IPS-18a (cell line): ENCODE results near the gene DIS3L2.

Source experiments
- H3K27ac ChIP-seq: one replicate; pipeline ENCODE4 v1.5.1; 2013; ENCODE audit warnings: low read length
- H3K27me3 ChIP-seq: one replicate; pipeline ENCODE4 v1.6.1; 2013; ENCODE audit warnings: mild to moderate bottlenecking, low read length; ENCODE audit not compliant: control insufficient read depth, insufficient read depth
- H3K36me3 ChIP-seq: one replicate; pipeline ENCODE4 v1.6.1; 2013; ENCODE audit warnings: low read depth, low read length; ENCODE audit not compliant: control insufficient read depth
- H3K4me1 ChIP-seq: one replicate; pipeline ENCODE4 v1.6.1; 2013; ENCODE audit warnings: low read depth, low read length; ENCODE audit not compliant: control insufficient read depth
- H3K4me3 ChIP-seq: one replicate; pipeline ENCODE4 v1.5.1; 2013; ENCODE audit warnings: low read length
- H3K9ac ChIP-seq: one replicate; pipeline ENCODE4 v1.6.1; 2013; ENCODE audit warnings: mild to moderate bottlenecking, low read length, moderate library complexity
- H3K9me3 ChIP-seq: one replicate; pipeline ENCODE4 v1.6.1; 2013; ENCODE audit warnings: low read depth, low read length; ENCODE audit not compliant: control insufficient read depth

The DIS3L2 gene

DNA sequence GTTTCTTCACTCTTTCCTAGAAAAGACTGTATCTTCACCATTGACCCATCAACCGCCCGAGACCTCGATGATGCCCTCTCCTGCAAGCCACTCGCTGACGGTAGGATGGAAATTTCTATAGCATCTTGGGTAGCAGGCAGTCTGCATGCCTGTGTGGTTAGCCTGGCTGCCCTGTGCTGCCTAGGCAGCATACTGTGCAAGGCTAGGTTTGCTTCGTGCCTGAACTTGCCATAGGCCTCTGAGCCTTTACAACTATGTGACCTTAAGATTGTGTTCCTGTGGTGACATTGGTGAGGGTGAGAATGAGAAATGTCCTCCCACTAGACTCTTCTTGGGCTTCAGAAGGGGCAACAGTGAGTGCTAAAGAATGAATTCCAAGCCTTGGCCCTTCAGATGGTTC is 248.8 kb downstream of the DIS3L2 start:
- no peaks in the 10 kb centered on the region for H3K4me1 ChIP-seq
- no peak overlapping the region for H3K4me3 ChIP-seq
- no peaks in the 10 kb centered on the region for H3K27me3 ChIP-seq
- no peak overlapping the region for H3K9ac ChIP-seq
- H3K9me3 ChIP-seq, result no peaks in the 10 kb centered on the region
- no peaks in the 10 kb centered on the region for H3K36me3 ChIP-seq
- no peak overlapping the region for H3K27ac ChIP-seq

GRCh38 chr2:232211743-232212686 is 250.5 kb downstream of the DIS3L2 start:
- no peak overlapping the region for H3K9ac ChIP-seq
- no peak overlapping the region for H3K27ac ChIP-seq
- no peak overlapping the region for H3K4me3 ChIP-seq

GRCh38 chr2:232213176-232213575 is 251.7 kb downstream of the DIS3L2 start:
- Histone ChIP-seq H3K4me3 (no peak overlapping the region), H3K27me3 (no peaks in the 10 kb centered on the region), H3K27ac (no peak overlapping the region), H3K9me3 (no peaks in the 10 kb centered on the region), H3K36me3 (no peaks in the 10 kb centered on the region), H3K4me1 (no peaks in the 10 kb centered on the region), H3K9ac (no peak overlapping the region)

More at GRCh38 chr2:232211743-232212686, 250.5 kb downstream of the DIS3L2 start:
- Histone ChIP-seq H3K9me3 (no peaks in the 10 kb centered on the region), H3K27me3 (no peaks in the 10 kb centered on the region), H3K36me3 (no peaks in the 10 kb centered on the region), H3K4me1 (no peaks in the 10 kb centered on the region)

GRCh38 chr2:232214053-232214452 is 252.5 kb downstream of the DIS3L2 start:
- H3K4me3 ChIP-seq, result no peak overlapping the region
- H3K9me3 ChIP-seq, result no peaks in the 10 kb centered on the region
- no peaks in the 10 kb centered on the region for H3K27me3 ChIP-seq
- no peaks in the 10 kb centered on the region for H3K36me3 ChIP-seq
- H3K27ac ChIP-seq, result no peak overlapping the region
- H3K9ac ChIP-seq, result no peak overlapping the region
- no peaks in the 10 kb centered on the region for H3K4me1 ChIP-seq

DNA sequence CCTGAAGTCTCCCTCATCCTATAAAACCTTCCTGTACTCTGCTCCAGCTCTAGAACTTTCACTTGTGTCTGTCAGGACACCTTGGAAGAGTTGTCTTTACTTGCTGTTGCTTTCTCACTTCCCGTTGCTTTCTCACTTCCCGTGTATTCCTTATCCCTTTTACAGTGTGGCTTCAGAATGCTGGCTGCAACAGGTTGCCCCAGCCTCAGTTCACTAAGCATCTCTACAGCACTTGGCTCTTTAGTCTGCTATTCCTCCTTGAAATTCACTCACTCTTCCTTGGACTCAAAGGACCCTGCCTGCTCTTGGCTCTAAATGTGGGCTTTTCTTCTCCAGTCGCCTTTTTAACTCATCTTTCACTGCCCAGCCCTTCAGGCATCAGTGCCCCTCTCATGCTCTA is 254.5 kb downstream of the DIS3L2 start:
- Histone ChIP-seq H3K4me1 (no peaks in the 10 kb centered on the region), H3K4me3 (no peak overlapping the region), H3K36me3 (no peaks in the 10 kb centered on the region), H3K27ac (no peak overlapping the region), H3K27me3 (no peaks in the 10 kb centered on the region), H3K9ac (no peak overlapping the region), H3K9me3 (no peaks in the 10 kb centered on the region)

DNA sequence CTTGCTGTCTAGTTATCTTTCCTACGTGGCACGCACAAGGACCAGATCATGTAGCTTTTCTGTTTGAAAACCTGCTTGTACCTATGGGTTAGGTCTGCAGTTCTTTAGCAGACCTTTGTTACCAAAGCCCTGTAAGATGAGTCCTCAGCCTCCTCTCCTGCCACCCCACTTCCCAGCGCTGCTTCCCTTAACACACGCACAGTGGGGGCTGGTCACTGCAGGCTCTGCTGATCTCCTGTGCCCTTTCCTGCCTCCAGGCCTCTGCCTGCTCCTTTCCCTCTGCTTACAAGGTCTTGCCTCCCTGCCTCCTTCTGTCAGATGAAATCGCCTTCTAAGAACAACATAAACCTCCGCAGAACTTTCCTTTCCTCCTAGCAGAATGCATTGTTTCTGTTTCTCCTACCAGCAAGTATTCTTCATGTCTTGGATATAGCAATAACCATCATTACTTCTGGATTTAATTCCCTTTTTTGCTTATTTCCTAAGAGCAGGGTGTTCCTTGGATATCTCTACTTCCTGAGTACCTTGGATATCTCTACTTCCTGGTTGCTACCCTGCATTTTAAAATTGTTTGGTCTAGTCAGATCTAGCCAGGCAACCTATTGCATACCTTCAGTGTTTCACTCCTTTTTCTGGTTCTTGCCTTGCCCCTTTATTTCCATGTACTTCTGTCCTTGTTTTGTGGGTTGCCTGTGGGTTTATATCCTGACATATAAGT is 257.4 kb downstream of the DIS3L2 start:
- no peaks in the 10 kb centered on the region for H3K4me1 ChIP-seq
- H3K27ac ChIP-seq, result no peak overlapping the region
- no peaks in the 10 kb centered on the region for H3K9me3 ChIP-seq
- H3K4me3 ChIP-seq, result no peak overlapping the region
- no peaks in the 10 kb centered on the region for H3K27me3 ChIP-seq
- no peaks in the 10 kb centered on the region for H3K36me3 ChIP-seq
- no peak overlapping the region for H3K9ac ChIP-seq

GRCh38 chr2:232219496-232219870 is 258.0 kb downstream of the DIS3L2 start:
- H3K4me3 ChIP-seq, result no peak overlapping the region
- H3K4me1 ChIP-seq, result no peaks in the 10 kb centered on the region
- H3K9ac ChIP-seq, result no peak overlapping the region
- H3K27me3 ChIP-seq, result no peaks in the 10 kb centered on the region
- no peak overlapping the region for H3K27ac ChIP-seq
- H3K9me3 ChIP-seq, result no peaks in the 10 kb centered on the region
- no peaks in the 10 kb centered on the region for H3K36me3 ChIP-seq

DNA sequence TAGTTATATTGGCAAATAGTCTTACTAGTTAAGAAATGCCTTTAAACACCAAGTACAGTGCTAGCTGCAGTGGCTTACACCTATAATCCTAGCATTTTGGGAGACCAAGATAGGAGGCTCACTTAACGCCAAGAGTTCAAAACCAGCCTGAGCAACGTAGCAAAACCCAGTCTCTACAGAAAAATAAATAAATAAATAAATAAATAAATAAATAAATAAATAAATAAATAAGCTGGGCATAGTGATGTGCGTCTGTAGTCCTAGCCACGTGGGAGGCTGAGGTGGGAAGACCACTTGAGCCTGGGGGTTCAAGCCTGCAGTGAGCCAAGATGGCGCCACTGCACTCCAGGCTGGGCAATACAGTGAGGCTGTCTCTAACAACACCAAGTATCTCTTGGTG is 258.4 kb downstream of the DIS3L2 start:
- no peak overlapping the region for H3K4me3 ChIP-seq
- H3K9me3 ChIP-seq, result no peaks in the 10 kb centered on the region
- H3K27me3 ChIP-seq, result no peaks in the 10 kb centered on the region
- H3K4me1 ChIP-seq, result no peaks in the 10 kb centered on the region
- H3K27ac ChIP-seq, result no peak overlapping the region
- no peak overlapping the region for H3K9ac ChIP-seq
- H3K36me3 ChIP-seq, result no peaks in the 10 kb centered on the region

DNA sequence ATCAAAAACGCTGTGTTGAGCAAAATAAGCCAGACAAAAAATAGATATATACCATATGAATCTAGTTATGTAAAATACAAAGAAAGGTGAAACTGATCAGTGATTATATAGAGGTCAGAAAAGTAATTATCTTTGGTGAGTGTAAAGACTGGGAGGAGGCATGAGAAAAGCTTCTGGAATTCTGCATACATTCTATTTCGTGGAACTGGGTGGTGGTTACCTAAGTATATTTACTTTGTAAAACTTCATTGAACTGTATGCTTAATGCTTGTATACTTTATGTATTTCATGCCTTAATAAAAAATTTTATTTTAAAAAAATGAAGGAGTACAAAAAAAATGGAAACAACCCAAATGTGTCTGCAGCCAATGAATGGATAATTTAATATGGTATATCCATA is 263.9 kb downstream of the DIS3L2 start:
- Histone ChIP-seq H3K4me1 (no peaks in the 10 kb centered on the region), H3K4me3 (no peak overlapping the region), H3K27me3 (no peaks in the 10 kb centered on the region), H3K36me3 (no peaks in the 10 kb centered on the region), H3K27ac (no peak overlapping the region), H3K9me3 (no peaks in the 10 kb centered on the region), H3K9ac (no peak overlapping the region)

GRCh38 chr2:232225895-232226294 is 264.4 kb downstream of the DIS3L2 start:
- no peaks in the 10 kb centered on the region for H3K27me3 ChIP-seq
- H3K4me1 ChIP-seq, result peaks cover under 1% of the 10 kb centered on the region
- no peak overlapping the region for H3K4me3 ChIP-seq
- no peak overlapping the region for H3K27ac ChIP-seq
- no peak overlapping the region for H3K9ac ChIP-seq
- H3K36me3 ChIP-seq, result no peaks in the 10 kb centered on the region
- no peaks in the 10 kb centered on the region for H3K9me3 ChIP-seq

GRCh38 chr2:232228332-232228731 is 266.8 kb downstream of the DIS3L2 start:
- peaks cover 14% of the 10 kb centered on the region for H3K4me1 ChIP-seq
- no peaks in the 10 kb centered on the region for H3K36me3 ChIP-seq
- H3K27ac ChIP-seq, result no peak overlapping the region
- H3K9me3 ChIP-seq, result no peaks in the 10 kb centered on the region
- no peak overlapping the region for H3K9ac ChIP-seq
- no peak overlapping the region for H3K4me3 ChIP-seq
- H3K27me3 ChIP-seq, result no peaks in the 10 kb centered on the region
